Stimulated activated CD8-positive, alpha-beta memory T cell treated with anti-CD3 and anti-CD28 coated beads, Interleukin-7, amount 100 ng/mL, for 4 hours (primary cell): Measurements from ENCODE around the gene PRPH2.
A peak's percentile ranks its signal among the peaks of the same experiment; 100 is the strongest.

Experiments
- DNase-seq, 2 donors: peaks; one replicate each; pipeline ENCODE4 v3.0.0-alpha.2; 2020; ENCODE audit warnings: low read depth in 2 of 2

PRPH2 gene

DNA sequence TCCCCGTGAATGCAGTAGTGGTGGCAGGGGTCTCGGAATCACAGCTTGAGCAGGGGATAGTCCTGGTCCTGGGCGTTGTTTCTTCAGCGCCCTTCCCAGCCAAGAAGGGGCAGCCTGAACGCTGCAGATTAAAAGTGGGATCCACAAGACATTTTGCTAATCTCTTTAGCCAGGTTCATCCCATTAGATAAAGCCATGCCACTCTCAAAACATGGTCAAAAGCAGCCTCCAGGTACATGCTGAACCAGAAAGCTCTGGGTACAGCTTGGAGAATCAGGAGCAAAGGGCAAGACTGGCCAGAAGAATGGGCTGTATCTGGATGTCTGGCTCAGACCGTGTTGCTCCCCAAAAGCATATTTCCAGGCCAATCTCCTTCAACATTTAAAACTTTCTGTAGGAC, at the start of gene PRPH2:
Gene PRPH2 (minus strand): TSS at position 101 of the 400 bp plus-strand sequence. CDS start 263 bp downstream, outside the sequence.
- no peak for DNase-seq

- DNase-seq, result no peak
Observed at GRCh38 chr6:42771741-42772100, 49.3 kb upstream of the PRPH2 start.

GRCh38 chr6:42769836-42770235, 47.4 kb upstream of the PRPH2 start:
- DNase-seq, result no peak

DNA sequence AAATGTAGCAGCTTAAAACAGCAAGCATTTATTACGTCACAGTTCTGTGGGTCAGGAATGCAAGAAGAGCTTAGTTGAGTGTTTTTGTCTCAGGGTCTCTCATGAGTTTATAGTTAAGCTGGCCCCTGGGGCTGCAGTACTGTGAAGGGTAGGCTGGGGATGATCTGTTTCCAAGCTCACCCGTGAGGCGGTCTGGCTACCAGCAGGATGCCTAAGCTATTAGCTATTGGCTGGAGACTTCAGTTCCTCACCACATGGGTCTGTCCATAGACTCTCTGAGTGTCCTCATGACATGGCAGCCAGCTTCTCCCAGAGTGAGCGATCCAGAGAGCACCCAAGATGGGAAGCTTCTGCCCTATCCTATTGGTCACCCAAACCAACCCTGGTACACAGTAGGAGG, 46.7 kb upstream of the PRPH2 start:
- DNase-seq, result no peak

DNA sequence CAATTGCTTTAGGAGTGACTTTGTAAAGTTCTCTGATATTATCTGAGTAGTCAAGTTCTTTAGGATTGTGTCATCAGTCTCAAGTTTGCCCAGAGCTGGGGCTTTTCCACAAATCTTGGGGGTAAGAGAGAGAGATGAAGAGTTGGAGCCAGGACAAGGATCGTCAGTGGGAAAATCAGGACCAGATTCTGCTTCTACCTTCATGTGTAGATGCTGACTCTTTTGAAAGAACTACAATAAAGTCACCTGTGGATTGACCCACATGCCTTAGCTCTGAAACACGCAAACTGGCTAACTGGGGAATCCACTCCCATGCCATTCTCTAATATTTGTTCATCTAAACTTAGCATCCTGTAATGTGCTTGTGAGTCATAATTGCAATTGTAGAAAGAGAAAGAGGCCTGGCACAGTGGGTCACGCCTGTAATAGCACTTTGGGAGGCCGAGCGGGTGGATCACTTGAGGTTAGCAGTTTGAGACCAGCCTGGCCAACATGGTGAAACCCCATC, 43.8 kb upstream of the PRPH2 start:
- DNase-seq, result no peak

- no peak for DNase-seq
Observed at GRCh38 chr6:42764911-42765648, 42.7 kb upstream of the PRPH2 start.

DNA sequence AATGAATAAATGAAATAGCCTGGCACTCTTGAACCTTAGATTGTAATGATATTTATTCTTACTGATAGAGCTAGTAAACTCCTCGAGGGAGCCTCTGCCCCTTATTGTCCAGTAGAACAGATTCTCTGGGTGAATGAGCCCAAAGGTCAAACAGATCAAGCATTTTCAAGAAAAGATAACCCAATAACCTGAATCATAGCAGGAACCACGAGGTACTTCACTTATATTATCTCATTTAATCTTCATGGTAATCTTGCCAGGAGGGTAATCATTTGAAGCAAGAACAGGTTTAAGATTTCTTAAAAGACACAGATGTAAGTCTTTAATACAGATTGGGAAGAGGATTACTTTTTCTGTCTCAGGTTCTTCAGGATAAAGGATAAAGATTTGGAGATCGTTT, 40.6 kb upstream of the PRPH2 start:
- no peak for DNase-seq

- DNase-seq, result no peak
Observed at GRCh38 chr6:42762426-42762859, 40.0 kb upstream of the PRPH2 start.

GRCh38 chr6:42761287-42762067, 39.1 kb upstream of the PRPH2 start:
- no peak for DNase-seq

DNA sequence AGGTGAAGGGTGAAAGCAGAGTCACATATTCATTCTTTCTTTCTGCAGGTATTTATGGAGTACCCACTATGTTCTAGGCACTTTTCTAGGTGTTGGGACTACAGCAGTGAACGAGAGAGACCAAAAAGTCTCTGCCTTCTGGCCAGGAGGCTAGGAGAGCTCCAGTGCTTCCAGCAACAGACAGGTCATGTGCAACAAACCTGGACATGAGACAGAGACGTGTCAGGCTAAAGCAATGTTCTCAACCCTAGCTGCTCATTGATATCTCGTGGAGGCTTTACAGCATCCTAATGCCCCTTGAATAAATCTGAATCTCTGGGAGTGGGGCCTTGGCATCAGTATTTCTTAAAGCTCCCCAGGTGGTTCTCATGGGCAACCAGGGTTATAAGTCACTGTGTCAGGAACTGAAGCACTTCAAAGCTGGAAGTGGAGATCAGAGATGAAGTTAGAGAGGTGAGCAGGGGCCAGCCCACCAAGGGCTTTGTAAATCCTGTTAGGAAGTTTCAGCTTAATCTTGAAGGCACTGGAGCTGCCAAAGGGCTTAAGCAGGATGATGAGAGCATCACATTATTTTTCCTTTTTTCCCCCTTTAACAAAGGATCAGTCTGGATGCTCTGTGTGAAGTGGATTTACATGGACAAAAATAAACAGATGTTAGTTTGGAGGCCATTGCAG, 36.5 kb upstream of the PRPH2 start:
- no peak for DNase-seq

DNA sequence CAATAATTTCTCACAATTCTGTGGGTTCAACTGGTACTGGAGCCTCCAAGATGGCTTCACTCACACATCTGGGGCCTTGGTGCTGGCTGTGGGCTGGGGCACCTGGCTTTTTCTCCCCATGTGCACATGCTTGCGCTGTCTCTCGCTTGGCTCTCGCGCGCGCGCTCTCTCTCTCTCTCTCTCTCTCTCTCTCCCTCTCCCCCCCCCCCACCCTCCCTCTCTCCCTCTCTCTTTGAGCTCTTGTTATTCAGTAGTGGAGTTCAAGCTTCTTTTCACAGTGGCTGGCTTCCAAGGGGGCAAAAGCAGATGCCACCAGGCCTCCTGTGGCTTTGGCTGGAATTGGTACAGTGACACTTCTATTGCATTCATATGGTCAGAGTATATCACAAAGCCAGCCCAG, 34.3 kb upstream of the PRPH2 start:
- no peak for DNase-seq

DNA sequence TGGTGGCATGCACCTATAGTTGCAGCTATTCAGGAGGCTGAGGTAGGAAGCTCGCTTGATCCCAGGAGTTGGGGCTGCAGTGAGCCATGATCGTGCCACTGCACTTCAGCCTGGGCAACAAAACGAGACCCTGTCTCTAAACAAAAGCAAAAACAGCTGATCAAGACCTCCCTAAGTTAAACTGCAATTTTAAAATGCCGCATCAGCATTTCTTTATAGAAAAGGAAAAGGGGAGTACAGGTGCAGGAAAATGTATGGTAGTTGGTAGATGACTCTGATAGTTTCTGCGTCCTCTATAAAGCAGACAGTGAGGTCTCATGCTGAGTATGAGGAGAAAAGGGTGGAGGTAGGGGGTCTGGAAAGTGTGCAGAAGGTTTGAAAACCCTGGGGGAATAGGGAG, 32.4 kb upstream of the PRPH2 start:
- no peak for DNase-seq

DNA sequence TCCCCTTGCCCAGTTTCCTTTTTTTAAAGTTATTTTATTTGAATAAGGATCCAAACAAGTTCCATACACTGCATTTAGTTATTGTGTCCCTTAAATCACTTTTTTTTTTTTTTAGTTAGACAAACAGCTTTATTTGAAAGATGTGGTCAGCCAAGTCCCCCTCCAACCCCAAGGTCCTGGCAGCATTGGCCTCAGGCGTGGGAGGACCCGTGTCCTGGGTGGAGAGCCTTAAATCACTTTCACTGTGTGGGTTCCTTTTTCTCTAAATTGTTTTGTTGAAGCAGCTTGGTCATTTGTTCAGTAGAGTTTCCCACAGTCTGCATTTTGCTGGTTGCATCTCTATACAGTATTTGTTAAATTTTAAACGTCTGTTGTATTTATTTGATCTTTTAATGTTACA, 28.7 kb upstream of the PRPH2 start:
- DNase-seq, result no peak

GRCh38 chr6:42748203-42748898, 26.0 kb upstream of the PRPH2 start:
- no peak for DNase-seq

GRCh38 chr6:42746463-42747391, 24.3 kb upstream of the PRPH2 start:
- peak; percentile 39 to 66 for DNase-seq

DNA sequence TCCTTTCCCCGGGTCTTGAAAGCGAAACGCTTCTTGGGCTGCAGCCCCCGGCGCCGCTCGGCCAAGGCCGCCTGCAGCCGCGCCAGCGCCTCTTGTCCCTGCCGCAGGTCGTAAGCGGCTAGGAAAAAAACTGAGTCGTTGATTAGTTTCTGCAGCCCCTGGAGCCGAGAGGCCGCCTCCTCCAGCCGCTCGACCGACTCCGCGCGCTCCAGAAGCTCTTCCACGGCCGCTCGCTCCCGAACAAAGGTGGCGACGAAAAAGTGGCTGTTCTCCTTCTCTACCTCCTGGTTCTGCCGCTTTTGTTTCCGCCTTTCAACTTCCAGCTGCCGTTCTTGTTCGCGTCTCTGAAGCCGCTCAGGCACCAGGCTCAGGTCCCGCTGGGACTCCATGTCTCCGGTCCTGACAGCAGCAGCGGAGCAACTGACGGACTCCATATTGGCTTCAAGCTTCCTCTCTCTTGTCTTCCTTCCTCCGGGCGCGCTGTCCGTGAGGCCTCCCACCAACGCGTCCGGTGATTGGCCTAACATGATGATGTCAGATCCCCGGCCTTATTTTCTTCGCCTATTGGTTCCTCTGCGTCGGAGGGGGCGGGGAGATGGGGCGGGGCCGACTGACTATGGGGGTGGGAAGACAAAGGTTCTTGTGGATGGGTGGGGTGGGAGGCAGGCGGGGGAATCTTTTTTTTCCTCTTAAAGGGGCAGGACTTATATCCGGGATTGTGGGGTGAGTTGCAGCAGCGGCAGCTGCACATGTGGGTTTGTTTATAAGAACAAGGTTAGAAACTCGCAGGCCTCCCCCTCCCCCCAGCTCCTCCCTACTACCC, 23.5 kb upstream of the PRPH2 start, which contains the start of gene TBCC:
Gene TBCC (minus strand): TSS at position 464 of the 823 bp plus-strand sequence. CDS start 30 bp downstream, at position 434.
- DNase-seq, result peak; percentile 89 to 95

DNA sequence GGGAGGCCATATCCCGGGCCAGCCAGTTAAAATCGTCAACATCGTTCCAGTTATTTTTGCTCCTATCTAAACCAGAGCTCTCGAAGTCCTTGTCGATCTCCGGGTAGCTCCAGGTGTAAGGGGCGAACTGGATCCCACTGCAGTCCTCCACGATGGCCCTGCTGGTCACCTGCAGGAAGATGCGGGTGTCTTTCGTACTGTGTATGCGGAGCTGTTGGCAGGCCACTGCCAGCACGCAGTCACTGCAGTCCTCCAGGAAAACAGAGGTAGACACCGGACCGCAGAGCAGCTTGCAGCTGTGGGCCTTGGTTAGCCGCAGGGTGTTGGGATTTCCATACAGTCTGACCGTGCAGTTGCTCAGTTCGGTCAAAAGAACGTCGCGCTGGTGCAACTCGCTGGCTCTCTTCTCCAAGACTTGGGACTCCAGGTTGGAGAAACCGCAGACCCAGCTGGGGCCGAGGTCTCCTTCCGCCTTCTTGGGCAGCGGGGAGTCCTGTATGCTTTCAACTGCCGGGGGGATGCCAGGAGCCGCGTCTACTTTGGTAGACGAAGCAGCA, 22.8 kb upstream of the PRPH2 start:
- DNase-seq, result peak in 1 of 2 donors; percentile 23

GRCh38 chr6:42744351-42744893, 22.0 kb upstream of the PRPH2 start:
- DNase-seq, result no peak
